GM21825 (cell line): ENCODE measurements around the gene TMEM11.

Experiments
- ATAC-seq: cut with Tn5 transposase; IDR thresholded peaks from one replicate; pipeline ENCODE4 v1.9.1; 2021; ENCODE audit warnings: mild to moderate bottlenecking, moderate library complexity; ENCODE audit not compliant: unreplicated experiment

Gene TMEM11, protein sequence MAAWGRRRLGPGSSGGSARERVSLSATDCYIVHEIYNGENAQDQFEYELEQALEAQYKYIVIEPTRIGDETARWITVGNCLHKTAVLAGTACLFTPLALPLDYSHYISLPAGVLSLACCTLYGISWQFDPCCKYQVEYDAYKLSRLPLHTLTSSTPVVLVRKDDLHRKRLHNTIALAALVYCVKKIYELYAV

DNA sequence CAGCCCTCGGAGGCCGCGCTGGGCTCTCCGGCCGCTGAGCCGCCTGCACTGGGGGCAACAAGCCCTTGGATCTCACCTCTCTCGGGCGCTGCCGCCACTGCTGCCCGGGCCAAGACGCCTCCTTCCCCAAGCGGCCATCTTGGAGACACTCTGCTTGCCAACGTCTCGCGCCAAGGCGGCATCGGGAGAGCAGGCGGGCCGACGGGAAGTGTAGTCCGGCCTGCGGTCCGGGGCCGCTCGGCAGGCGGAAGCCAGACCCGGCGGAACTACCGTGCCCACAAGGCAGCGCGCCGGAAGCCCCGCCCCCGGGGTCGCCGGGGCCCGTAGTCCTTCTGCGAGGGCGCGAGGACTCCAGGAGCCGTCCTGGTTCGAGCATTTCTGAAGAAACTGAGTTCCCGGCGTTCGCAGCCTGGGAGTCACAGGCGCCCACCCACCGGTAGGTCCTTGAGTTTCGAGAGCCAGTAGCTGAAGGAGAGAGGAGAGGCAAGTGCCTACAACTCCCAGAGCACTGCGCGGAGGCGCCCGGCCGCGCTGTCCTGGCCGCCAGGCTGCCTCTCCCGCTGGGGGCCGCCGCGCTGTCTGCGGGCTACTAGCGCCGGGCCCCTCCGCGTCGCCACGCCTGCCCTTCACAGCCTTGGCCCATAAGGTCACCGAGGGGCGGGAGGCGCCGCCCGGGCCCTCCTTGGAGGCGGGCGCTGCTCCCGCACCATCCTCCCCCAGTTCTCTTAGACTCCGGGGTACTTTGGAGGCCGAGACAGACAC is at the start of gene TMEM11:
TMEM11 (minus strand) TSS at position 147 of the 762 bp plus-strand sequence; CDS start at position 138, 9 bp downstream.
- peak; percentile 89 for ATAC-seq

DNA sequence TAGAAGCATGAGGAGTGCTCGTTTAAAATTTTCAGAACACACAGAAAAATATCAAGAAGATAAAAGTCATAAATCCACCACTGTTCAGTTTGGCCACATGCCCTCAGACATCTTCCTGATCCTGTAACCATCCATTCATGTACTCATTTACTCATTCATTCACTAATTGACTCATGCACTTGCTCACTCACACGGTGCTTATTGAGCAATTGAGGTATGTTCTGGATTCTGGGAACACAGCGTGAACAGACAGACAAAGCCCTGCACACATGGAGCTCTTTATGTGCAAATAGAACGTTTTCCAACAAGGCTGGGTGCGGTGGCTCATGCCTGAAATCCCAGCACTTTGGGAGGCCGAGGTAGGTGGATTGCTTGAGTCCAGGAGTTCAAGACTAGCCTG is 49.4 kb upstream of the TMEM11 start:
- ATAC-seq = no peak

DNA sequence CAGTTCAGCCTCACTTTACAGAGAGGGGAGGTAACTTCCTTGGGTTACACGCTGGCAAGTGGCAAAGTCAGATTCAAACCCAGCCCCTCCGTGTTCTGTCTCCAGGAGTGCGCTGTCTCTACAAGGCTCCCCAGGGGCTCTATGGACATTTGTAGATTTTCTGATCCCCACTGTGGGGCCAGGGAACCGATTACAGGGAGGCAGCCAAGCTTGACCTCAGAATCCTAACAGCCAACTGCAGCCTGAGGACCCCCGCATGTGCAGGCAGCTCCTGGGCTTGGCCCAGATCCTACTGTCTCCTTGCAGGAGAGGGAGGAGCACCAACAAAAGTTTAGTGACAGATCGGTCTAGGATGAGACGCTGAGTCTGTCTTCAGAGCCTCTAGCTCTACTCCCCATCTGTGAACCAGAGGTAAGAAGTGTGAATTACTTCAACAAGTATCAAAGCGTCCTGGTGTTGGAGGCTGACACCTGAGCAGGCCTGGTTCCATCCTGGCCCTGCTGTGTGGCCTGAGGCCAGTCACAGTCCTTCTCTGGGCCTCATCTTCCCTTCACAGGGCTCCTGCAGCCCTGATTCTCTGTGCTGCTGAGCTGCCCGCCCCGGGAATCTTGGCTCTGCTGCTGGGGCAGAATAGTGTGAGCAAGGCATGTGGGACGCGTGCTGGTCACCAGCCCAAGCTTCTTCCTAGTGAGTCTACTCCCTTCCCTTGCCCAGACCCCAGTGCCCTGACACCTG is 48.5 kb upstream of the TMEM11 start:
- no peak for ATAC-seq

DNA sequence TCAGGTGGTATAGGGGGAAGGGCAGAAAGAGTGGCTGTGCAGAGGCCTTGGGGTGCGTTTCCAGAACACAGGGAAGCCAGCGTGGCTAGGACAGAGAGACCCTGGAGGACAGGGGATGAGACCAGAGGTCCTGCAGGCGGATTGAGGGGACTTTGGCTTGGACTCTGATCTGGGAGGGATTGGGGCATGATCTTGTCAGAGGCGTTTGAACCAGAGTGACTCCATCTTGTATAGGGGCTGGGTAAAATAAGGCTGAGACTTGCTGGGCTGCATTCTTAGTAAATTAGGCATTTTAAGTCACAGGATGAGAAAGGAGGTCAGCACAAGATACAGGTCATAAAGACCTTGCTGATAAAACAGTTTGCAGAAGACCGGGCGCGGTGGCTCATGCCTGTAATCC is 44.6 kb upstream of the TMEM11 start:
- ATAC-seq = no peak

DNA sequence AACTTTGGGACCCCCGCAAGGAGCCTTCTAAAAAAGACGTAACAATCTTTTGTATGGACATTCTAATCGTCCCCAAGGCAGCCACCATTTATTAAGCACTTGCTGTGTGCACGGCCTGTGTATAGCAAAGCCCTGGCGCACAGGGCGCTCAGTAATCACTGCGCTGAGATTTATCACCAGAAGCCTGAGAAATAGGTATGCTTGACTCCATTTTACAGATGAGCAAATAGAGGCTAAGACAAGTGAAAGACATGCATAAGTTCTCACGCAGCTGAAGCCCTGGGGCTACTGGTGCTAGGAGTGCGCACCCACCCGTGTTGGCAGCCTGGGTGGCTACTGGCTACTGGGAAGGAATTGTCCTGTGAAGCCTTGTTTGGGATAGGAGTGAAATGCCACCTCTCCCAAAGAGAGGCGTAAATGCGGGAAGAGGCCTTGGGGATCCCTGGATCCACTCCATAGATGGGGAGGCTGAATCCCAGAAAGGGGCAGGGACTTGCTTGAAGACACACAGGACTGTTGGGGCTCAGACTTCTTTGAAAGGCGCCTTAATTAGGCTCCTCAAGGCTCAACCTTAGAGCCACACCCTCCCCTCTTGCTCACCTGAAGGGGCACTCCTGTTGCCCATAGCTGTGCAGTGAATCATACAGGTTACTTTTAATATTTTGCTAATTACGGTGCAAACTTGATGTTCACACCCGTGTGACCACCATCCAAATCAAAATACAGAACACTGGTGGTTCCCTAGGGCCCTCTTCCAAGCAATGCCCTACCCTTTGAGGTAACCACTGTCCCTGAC is 39.9 kb upstream of the TMEM11 start:
- no peak for ATAC-seq

DNA sequence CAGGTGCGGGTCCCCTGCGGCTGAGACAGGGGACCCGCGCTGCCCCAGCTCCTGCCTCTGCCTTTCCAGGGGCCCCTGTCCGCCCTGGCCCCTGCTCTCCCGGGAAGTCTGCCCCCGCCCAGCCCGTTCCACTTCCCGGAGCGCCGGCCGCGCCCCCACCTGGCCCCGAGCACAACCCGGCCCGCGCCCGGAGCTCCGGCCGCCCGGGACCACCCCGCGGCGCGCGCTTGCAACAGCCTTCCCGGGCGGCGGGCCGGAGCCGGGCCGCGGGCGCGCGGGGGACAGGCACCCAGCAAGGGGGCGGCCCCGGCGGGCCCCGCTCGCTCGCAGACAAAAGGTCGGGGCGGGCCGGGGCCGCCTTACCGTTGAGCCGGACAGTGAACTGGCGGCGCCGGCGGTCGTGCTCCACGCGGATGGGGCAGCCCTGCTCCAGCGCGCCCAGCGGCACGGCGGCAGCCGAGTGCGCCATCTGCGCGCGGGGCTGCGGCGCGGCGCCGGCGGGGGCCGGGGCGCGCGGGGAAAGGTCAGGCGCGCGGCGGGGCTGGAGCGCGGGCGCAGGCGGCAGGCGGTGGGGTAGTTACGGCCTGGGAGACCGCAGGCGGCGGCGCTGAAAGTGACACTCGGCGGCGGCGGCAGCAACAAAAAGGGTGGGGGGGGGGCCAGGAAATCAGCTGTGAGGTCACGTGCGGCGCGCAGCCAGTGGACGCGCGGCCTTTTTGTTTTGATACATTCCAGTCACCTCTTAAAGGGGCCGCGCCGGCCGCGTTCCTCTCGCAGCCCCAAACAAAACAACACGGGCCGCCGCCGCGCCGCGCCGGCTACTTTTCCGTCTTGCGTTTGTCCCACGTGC is 39.1 kb upstream of the TMEM11 start, which contains the start of gene NATD1:
NATD1 (minus strand) TSS at position 615 of the 850 bp plus-strand sequence; CDS start at position 469, 146 bp downstream.
- ATAC-seq = peak; percentile 55

DNA sequence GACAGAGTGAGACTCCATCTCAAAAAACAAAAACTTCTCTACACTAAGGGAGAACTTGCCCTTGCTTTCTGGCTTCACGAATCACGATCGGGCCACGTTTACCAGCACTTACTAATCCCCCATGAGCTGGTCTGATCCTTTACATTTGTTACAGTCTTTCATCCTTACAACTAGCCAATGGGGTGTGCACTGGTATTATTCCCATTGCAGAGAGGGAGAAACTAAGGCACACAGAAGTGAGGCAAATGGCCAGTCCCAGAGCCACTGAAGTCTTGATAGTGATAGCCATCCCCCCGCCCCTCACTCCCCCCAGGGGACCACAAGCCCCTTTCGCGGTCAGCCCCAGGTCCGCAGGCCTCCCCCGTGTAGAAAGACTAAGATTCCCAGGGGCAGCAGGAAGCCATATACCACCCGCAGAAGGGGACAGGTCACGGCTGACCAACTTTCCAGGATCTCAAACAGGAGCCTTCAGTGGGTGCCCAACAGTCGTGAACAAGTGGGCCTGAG is 38.4 kb upstream of the TMEM11 start:
- no peak for ATAC-seq

DNA sequence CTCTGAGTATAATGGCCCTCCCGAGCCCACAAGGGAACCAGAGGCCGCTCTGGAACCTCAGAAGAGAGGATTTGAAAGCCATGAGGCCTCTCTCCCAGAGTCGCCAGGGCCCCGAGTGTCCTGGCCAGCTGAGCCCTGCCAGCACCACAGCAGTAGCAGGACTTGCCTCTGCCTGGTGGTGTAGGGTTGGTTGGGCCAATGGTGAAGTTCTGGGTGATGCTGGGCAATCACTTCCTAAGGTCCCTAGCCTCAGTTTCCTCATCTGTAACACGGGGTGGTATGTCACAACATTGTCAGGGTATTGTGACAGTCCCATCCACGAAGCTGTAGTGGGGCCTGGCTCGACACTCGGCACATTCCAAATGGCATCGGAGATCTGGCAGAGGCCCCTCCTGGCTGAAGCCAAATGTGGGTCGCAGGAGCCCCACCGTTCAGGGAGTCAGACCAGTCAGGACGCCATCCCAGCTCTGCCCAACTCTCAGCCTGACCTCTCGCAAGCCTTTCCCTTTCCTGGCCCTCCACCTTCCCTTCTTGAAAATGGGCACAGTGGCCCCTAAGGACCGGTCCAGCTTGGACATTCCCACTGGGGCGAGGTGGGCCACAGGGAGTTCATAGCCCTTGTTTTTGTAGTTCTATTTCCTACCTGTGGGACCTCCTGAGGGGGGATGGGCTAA is 37.5 kb upstream of the TMEM11 start:
- ATAC-seq = no peak

DNA sequence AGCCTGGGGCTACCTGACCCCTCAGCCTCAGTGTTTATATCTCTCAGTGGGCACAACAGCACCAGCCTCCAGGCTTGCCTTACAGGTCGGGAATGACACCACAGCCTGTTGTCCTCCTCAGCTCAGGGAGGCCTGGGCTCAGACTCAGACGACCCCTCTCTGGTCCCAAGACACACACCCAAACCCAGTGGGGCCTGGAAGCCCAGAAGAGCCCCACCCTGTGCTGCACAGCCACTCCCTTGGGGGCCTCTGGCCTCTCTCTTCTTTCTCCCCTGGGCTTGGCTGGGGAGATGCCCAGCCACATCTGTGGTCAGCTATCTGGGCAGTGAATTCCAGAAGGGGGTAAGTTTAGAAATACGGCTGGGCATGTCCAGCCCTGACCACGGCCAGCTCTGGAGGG is 36.9 kb upstream of the TMEM11 start:
- ATAC-seq = no peak

DNA sequence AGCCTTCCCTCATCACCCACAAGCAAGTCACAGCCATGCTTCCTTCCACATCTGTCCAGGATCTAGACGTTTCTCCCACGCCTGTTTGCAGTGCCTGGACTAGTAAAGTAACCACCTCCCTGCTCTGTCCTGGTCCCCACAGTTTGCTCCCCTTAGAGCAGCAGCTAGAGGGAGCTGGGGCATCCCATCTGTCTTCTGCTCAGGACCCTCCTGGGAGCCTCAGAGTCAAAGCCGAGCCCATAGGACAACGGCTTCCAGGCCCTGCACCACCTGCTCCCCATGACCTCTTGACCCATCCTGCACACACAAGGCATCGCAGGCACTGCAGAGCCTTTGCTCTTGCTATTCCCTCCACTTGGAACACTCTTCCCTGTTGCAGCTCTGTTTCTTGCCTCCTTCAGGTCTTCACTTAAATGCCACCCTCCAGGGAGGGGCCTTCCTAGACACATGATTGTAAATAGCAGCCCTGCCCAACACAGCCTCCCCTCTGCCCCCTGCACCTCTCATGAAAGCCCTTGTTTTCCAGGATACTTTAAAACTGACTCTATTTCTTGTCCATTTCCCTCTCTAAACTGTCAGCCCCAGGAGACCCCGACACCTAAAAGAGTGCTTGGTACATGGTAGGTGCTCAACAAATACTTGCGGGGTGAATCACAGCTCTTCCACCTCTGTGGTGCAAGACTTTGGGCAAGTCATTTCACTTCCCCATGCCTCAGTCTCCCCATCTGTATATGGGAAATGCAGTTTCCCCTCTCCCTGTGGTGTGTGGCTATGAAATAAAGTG is 36.2 kb upstream of the TMEM11 start:
- ATAC-seq = no peak

DNA sequence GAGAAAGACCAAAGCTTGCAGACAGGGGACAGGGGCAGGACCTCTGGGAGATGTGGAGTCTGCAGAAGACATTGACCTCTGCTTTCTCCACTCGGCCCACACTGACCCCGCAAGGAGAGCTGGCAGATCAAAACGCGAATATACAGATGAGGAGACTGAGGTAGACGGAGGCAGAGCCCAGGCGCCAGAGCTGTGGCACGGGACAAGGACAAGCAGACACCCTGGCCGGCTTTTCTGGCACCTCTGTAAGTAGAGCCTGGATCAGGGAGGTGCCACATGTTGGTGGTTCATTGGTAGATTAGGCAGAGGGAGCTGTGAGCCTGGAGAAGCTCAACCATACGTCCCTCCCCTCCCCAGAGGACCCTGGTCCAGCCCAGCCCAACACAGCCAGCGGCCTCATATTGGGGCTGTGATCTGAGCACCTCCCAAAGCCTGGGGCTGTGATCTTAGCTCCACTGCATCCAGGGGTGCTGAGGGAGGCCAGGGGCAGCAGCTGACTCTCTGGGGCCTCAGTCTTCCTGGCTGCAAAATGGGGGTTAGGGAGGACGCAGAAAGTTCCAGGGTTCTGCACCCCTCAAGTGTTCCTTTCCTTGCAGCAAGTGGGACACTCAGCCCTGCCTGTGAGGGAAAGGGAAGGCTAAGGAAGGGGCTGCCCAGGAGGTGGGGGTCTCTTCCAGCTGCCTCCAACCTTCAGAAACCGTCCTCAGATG is 35.3 kb upstream of the TMEM11 start:
- no peak for ATAC-seq

DNA sequence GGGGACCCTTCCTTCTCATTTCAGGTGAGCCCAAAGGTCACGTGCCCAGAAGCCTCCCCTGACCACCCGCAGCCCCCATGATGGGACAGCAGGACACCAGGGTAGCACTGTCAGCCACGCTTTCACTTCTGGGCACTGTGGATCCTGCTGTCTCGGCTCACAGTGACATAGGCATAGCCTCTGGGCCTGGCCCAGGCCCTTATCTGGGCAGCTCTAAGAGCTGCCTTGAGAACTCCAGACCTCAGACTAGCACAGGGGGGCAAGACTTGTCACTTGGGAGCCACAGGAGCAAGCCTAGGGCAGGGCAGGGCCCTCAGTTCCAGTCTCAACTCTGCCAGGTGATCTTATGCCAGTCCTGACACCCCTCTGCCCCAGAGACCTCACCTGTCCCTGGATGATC is 34.5 kb upstream of the TMEM11 start:
- no peak for ATAC-seq

DNA sequence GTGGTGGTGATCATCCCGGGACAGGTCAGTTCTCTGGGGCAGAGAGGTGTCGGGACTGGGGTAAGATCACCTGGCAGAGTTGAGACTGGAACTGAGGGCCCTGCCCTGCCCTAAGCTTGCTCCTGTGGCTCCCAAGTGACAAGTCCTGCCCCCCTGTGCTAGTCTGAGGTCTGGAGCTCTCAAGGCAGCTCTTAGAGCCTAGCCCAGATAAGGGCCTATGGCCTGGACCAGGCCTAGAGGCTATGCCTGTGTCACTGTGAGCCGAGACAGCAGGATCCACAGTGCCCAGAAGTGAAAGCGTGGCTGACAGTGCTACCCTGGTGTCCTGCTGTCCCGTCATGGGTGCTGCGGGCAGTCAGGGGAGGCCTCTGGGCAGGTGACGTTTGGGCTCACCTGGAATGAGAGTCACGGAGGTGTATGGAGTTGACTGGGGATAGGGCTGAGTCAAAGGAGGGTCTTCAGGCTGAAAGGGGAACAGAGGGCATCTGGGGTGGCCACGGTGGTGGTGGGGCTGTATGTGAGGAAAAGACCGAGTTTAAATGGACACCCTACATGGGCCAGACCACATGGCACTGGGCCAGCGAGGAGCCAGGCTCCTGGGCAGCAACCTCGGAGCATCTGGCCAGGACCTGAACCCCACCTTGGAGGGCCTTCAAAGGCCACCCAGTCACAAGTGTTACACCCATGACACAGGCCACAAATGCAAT is 33.7 kb upstream of the TMEM11 start:
- ATAC-seq = no peak

DNA sequence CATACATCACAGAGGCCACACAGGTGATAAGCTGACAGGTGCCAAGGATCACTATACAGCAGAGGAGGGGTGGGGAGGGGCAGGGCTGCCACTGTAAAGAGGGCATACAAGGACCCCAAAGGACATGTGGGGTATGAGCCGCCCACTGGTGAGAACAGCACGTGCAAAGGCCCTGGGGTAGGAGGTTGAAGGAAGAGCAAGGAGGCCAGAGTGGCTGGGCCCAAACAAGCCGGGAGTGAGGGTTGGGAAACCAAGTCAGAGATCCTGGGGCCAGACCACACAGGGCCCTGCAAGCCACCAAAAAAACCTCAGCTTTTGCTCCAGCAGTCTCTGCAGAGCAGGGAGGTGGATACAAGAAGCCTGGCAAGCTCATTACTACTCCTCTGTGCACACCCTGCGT is 32.7 kb upstream of the TMEM11 start:
- no peak for ATAC-seq

DNA sequence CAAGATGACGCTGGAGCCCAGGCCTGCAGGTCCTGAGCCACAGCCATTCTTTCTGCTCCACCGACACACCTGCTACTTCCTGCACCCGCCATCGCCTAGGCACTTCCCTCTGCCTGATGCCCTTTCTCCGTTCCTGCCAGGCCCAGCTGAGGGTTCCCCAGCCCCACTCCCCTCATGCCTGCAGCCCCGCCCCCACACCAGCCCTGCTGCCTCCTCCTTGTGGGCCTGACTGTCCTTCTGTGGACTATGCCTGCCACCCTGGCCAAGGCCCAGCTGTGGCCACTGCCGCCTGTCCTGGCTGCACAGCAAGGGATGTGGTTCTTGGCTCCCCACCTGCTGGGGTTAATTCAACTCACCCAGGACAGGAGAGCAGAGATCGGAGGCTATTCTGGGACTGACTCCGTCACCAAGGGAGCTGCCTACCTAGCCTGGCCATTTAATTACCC is 31.7 kb upstream of the TMEM11 start:
- no peak for ATAC-seq

DNA sequence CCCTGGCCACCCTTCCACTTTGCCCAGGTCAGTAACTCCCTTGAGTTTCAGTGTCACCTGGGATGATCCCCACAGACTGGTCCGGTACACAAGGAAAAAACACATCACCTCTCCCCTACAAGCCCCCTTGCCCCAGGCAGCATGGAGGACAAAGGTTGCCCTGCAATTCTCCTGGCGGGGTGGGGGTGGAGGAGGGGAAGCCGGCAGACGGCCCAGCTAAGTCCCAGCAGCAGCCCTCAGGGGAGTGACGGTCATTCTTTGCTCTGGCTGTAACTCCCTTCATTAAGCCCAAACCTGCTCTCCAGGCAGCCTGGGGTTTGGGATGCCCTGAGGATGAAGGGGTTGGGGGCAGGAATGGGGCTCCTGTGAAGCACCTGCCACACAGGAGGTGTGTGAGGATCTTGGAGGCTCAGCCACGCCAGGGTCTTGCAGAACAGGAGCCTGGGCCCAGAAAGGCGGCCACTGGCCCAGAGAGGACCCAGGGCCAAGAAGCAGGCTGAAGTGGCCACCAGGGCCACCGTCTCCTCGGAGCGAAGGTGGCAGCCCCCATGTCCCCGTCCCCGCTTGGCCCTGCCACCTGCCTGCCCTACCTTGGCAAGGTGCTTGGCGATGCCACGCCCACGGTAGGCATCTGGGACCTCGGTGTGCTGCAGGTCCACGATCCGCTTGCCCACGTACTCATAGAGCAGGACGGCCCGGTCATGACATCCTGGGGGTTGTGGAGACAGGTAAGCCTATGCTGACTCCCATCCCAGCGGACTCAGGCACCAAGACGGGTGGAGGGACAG is 29.7 kb upstream of the TMEM11 start:
- ATAC-seq = no peak
